Left lobe of liver (tissue), 2 donors: ENCODE measurements around the gene SRRM3. TPM values are rescaled to one million over a fixed set of nuclear protein-coding genes. Genes with fewer than 3 reads are reported as not detected.
"Not testable (repeated sequence)": the region's sequence is repeated elsewhere in the genome, so short reads cannot be mapped to it uniquely, and the experiment has no call there.

Experiments used
- ATAC-seq: fragments of 200-7000 bp; cut with Tn5 transposase; one replicate; pipeline ENCODE4 v1.9.1; 2020; ENCODE audit warnings: mild to moderate bottlenecking, moderate library complexity
- DNase-seq: peaks from one replicate; pipeline ENCODE4 v3.0.0-alpha.2; 2020; ENCODE audit warnings: low spot score
- total RNA-seq: library from RNA; stranded (reverse); gene quantifications from one replicate; pipeline ENCODE4 v1.2.1, GENCODE V29; 2021
- donor health status: DM: no; HTN: no; CAD: no; lungs with moderate emphysema.
- donor health status: DM: no; HTN: yes; CAD: no.

SRRM3 gene
- total RNA-seq, 1 donor from 2014 or later, result 0.20 TPM

DNA sequence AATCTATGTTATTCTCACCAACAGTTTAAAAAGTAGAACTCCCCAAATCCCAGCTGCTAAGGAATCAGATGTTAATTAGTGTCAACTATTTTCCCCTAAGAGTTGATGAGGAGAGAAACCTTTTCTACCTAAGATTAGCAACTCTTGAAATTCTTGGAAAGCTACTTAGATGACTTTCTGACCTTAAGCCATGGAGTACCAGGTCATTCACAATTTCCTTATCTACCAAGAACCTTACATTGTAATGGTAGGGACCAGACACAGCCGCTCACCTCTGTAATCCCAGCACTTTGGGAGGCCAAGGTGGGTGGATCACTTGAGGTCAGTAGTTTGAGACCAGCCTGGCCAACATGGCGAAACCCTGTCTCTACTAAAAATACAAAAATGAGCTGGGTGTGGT is 133.7 kb downstream of the SRRM3 start:
- not testable (repeated sequence) for ATAC-seq, DNase-seq

DNA sequence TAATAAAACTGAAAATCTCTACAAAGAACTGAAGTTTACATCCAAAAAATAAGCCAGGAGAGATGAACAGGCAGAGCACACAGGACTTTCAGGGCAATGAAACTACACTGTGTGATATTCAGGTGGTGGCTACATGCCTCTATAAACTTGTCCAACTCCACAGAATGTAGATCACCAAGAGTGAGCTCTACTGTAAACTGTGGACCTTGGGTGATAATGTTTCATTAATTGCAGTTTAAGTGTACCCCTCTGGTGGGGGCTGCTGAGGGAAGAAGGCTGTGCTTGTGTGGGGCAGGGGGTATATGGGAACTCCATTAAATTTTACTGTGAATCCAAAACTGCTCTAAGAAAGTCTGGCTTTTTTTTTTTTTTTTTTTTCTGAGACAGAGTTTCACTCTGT is 134.4 kb downstream of the SRRM3 start:
- no peak for ATAC-seq
- DNase-seq, result no peak

Other genes with a start within 250 kb of the SRRM3 start
- 79.6 TPM for gene TMEM120A, start 207.3 kb upstream of the SRRM3 start, total RNA-seq
- gene STYXL1, start 153.9 kb upstream of the SRRM3 start, total RNA-seq, result 17.6 TPM
- 184 TPM for gene MDH2, start 153.8 kb upstream of the SRRM3 start, total RNA-seq
- 72.4 TPM for gene HSPB1, start 100.8 kb downstream of the SRRM3 start, total RNA-seq
- gene YWHAG, start 157.1 kb downstream of the SRRM3 start, total RNA-seq, result 44.8 TPM
- gene SSC4D, start 207.8 kb downstream of the SRRM3 start, total RNA-seq, result 2.5 TPM
- gene ZP3, start 223.1 kb downstream of the SRRM3 start, total RNA-seq, result 0.20 TPM